Large intestine (tissue), 3 donors: ENCODE measurements around the gene AOC1. TPM values are rescaled to one million over a fixed set of nuclear protein-coding genes. Genes with fewer than 3 reads are reported as not detected.
"Not testable (repeated sequence)": the region's sequence is repeated elsewhere in the genome, so short reads cannot be mapped to it uniquely, and the experiment has no call there.

Source experiments
- DNase-seq, 2 donors: peaks; one replicate each; pipeline versions ENCODE4 v3.0.0 to v3.0.0-alpha.2; 2013
- H3K27ac ChIP-seq: one replicate; pipeline ENCODE4 v1.5.1; 2013; ENCODE audit warnings: low read length
- H3K27me3 ChIP-seq: 2 replicates; pipeline ENCODE4 v1.6.1; 2013; ENCODE audit warnings: low read length; ENCODE audit not compliant: control insufficient read depth, insufficient read depth
- H3K36me3 ChIP-seq: 2 replicates; pipeline ENCODE4 v1.6.1; 2013; ENCODE audit warnings: low read length; ENCODE audit not compliant: control insufficient read depth, insufficient read depth
- H3K4me1 ChIP-seq: one replicate; pipeline ENCODE4 v1.6.1; 2013; ENCODE audit warnings: low read length; ENCODE audit not compliant: control insufficient read depth, insufficient read depth
- H3K4me3 ChIP-seq: one replicate; pipeline ENCODE4 v1.5.1; 2013; ENCODE audit warnings: low read length
- H3K9me3 ChIP-seq: one replicate; pipeline ENCODE4 v1.6.1; 2013; ENCODE audit warnings: mild to moderate bottlenecking, low read depth, low read length, moderate library complexity; ENCODE audit not compliant: control insufficient read depth
- WGBS: methylation state at CpG from one replicate; pipeline ENCODE4 v1.1.5; 2013; ENCODE audit warnings: low lambda C conversion rate; ENCODE audit not compliant: insufficient coverage; 5-methylcytosine and 5-hydroxymethylcytosine counted together
- polyA plus RNA-seq: library from polyadenylated mRNA; unstranded; fragments of 120-200 nt; gene quantifications from one replicate; pipeline ENCODE4 v1.2.1, GENCODE V29; 2013

AOC1 gene
- polyA plus RNA-seq, 1 donor, result 206 TPM

DNA sequence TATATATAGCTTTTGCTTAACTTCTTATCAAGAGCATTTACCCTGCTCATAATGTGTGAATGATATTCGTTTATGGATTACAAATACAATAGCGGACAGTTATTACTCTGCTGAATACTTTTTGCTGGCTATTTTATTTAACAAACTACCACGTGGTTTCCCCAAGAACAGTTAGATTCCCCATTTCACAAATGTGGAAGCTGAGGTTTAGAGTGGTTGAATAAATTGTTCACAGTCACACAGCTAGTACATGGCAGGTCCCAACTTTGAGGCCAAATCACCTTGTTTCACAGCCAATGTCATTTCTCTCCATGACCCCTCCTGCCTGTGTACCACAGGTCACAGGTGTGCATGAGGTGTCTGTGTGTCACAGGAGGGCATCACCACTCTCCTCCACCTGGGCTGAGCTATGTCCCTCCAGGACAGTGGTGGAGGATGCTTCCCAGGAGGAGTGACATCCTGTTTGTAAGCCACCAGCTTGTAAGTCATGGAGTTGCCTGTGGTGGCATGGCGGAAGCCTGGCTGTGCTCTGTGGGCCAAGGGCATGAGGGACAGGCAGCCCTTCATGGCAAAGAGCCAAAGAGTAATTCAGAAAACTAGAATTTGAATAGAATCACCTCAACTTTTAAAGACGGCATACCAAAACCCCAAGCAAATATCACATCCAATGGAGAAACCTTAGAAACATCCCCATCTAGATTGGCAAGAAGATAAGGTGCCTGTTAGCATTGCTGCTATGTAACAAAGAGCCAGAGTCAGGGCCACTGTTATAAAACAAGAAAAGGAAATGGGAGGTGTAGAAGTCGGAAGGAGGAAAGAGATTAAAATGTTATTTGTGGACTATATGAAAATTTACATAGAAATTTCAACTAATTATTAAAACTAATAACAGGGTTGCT is 51.9 kb downstream of the AOC1 start:
- peaks cover 33% of the 10 kb centered on the region for H3K4me1 ChIP-seq
- H3K4me3 ChIP-seq, result no peak overlapping the region
- WGBS, result 87% methylated on average over 2 of the region's 6 CpGs
- no peak for DNase-seq
- no peak overlapping the region for H3K27ac ChIP-seq
- no peaks in the 10 kb centered on the region for H3K27me3 ChIP-seq
- H3K36me3 ChIP-seq, result no peaks in the 10 kb centered on the region
- no peaks in the 10 kb centered on the region for H3K9me3 ChIP-seq

GRCh38 chr7:150908173-150908572 is 55.9 kb downstream of the AOC1 start:
- Histone ChIP-seq H3K9me3 (no peaks in the 10 kb centered on the region), H3K27ac (no peak overlapping the region), H3K4me3 (no peak overlapping the region), H3K27me3 (peaks cover 8% of the 10 kb centered on the region), H3K4me1 (no peaks in the 10 kb centered on the region), H3K36me3 (no peaks in the 10 kb centered on the region)
- no CpG with 5 or more reads among the region's 2 CpGs for WGBS
- DNase-seq, result no peak

DNA sequence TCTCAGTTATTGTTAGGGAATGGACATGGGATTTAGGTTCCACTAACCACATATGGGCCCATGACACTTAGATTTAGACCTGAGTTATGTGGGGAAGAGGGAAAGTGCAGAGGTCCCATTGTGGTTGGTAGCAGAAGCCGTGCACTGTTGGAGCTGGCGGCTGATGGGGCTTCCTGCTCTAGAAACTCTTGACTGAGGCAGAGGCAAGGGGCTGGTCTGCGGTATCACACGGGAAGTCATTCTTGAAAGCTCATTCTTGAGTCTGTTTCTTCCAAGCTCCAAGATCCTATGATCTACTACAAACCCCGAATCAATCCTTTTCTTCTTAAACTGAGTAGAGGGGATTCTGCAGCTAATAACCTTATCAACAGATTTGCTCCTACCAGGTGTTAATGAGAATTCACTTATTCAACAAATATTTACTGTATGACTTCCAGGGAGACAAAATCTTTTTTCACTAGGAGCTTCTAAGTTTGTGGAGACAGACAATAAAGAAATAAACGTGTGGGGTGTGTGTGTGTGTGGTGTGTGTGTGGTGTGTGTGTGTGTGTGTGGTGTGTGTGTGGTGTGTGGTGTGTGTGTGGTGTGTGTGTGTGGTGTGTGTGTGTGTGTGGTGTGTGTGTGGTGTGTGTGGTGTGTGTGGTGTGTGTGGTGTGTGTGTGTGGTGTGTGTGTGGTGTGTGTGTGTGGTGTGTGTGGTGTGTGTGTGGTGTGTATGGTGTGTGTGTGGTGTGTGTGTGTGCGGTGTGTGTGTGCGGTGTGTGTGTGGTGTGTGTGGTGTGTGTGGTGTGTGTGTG is 57.1 kb downstream of the AOC1 start:
- DNase-seq, result no peak
- Histone ChIP-seq H3K4me1 (no peaks in the 10 kb centered on the region), H3K27me3 (peaks cover 15% of the 10 kb centered on the region), H3K9me3 (no peaks in the 10 kb centered on the region), H3K4me3 (no peak overlapping the region), H3K27ac (no peak overlapping the region), H3K36me3 (no peaks in the 10 kb centered on the region)
- 60% methylated on average over 1 of the region's 8 CpGs for WGBS

DNA sequence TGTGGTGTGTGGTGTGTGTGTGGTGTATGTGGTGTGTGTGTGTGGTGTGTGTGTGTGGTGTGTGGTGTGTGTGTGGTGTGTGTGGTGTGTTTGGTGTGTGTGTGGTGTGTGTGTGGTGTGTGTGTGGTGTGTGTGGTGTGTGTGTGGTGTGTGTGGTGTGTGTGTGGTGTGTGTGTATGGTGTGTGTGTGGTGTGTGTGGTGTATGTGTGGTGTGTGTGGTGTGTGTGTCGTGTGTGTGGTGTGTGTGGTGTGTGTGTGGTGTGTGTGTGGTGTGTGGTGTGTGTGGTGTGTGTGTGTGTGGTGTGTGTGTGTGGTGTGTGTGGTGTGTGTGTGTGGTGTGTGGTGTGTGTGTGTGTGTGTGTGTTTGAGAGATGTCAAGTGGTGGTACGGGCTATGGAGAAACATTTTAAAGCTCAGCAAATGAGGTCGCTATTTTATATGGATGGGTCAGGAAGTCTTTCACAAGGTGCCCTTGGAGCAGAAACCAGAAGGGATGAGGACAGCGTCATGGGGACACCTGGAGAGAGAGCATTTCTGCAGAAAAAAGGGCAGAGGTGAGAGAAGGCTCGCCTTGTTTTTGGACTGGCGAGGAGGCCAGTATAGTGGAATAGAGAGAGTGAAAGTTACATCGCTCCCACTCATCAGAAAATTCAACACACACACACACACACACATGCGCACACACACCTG is 58.1 kb downstream of the AOC1 start:
- not testable (repeated sequence) for H3K27ac ChIP-seq, H3K36me3 ChIP-seq, H3K9me3 ChIP-seq, DNase-seq, H3K4me3 ChIP-seq, H3K4me1 ChIP-seq
- no CpG with 5 or more reads among the region's 8 CpGs for WGBS
- peaks cover 15% of the 10 kb centered on the region for H3K27me3 ChIP-seq

GRCh38 chr7:150910996-150911422 is 58.7 kb downstream of the AOC1 start:
- Histone ChIP-seq H3K4me1 (no peaks in the 10 kb centered on the region), H3K36me3 (no peaks in the 10 kb centered on the region), H3K4me3 (no peak overlapping the region), H3K27me3 (peaks cover 17% of the 10 kb centered on the region), H3K27ac (no peak overlapping the region), H3K9me3 (no peaks in the 10 kb centered on the region)
- DNase-seq, result no peak
- no CpG with 5 or more reads among the region's 12 CpGs for WGBS

Other genes with a start within 250 kb of the AOC1 start
- gene GIMAP6, start 220.1 kb upstream of the AOC1 start, polyA plus RNA-seq, result 10.7 TPM
- 9.3 TPM for gene GIMAP2, start 166.8 kb upstream of the AOC1 start, polyA plus RNA-seq
- 2.2 TPM for gene GIMAP1, start 135.9 kb upstream of the AOC1 start, polyA plus RNA-seq
- 9.0 TPM for gene GIMAP5, start 115.1 kb upstream of the AOC1 start, polyA plus RNA-seq
- 291 TPM for gene TMEM176B, start 52.2 kb upstream of the AOC1 start, polyA plus RNA-seq
- 300 TPM for gene TMEM176A, start 51.7 kb upstream of the AOC1 start, polyA plus RNA-seq
- gene KCNH2, start 125.8 kb downstream of the AOC1 start, polyA plus RNA-seq, result 8.1 TPM
- 10.3 TPM for gene NOS3, start 138.5 kb downstream of the AOC1 start, polyA plus RNA-seq
- gene ATG9B, start 172.0 kb downstream of the AOC1 start, polyA plus RNA-seq, result 1.8 TPM
- gene ABCB8, start 175.9 kb downstream of the AOC1 start, polyA plus RNA-seq, result 24.2 TPM
- 6.9 TPM for gene ASIC3, start 196.0 kb downstream of the AOC1 start, polyA plus RNA-seq
- 12.8 TPM for gene CDK5, start 205.4 kb downstream of the AOC1 start, polyA plus RNA-seq
- gene SLC4A2, start 207.1 kb downstream of the AOC1 start, polyA plus RNA-seq, result 107 TPM
- 90.4 TPM for gene FASTK, start 228.3 kb downstream of the AOC1 start, polyA plus RNA-seq
- gene TMUB1, start 231.0 kb downstream of the AOC1 start, polyA plus RNA-seq, result 61.8 TPM
- 58.0 TPM for gene AGAP3, start 234.0 kb downstream of the AOC1 start, polyA plus RNA-seq